Hepatocyte (in vitro differentiated cells): ENCODE measurements around the gene KIAA1671.

Source experiments
- EZH2 ChIP-seq: fragments of 200-600 bp; sonication (generic); IDR thresholded peaks from 2 replicates; pipeline ENCODE4 v1.6.1; 2016; ENCODE audit warnings: antibody characterized with exemption, mild to moderate bottlenecking, borderline replicate concordance
- EZH2phosphoT487 ChIP-seq: fragments of 200-600 bp; sonication (generic); IDR thresholded peaks from one replicate; pipeline ENCODE4 v1.6.1; 2018; ENCODE audit warnings: antibody characterized with exemption, mild to moderate bottlenecking, low read depth, moderate library complexity; ENCODE audit not compliant: unreplicated experiment, severe bottlenecking
- TF ChIP-seq, protein P1 (sequence below): fragments of 200-600 bp; sonication (generic); IDR thresholded peaks from 2 replicates; pipeline ENCODE4 v1.5.1; 2016; ENCODE audit warnings: antibody characterized with exemption, mild to moderate bottlenecking; ENCODE audit not compliant: poor library complexity

- TF ChIP-seq, protein P1, sequence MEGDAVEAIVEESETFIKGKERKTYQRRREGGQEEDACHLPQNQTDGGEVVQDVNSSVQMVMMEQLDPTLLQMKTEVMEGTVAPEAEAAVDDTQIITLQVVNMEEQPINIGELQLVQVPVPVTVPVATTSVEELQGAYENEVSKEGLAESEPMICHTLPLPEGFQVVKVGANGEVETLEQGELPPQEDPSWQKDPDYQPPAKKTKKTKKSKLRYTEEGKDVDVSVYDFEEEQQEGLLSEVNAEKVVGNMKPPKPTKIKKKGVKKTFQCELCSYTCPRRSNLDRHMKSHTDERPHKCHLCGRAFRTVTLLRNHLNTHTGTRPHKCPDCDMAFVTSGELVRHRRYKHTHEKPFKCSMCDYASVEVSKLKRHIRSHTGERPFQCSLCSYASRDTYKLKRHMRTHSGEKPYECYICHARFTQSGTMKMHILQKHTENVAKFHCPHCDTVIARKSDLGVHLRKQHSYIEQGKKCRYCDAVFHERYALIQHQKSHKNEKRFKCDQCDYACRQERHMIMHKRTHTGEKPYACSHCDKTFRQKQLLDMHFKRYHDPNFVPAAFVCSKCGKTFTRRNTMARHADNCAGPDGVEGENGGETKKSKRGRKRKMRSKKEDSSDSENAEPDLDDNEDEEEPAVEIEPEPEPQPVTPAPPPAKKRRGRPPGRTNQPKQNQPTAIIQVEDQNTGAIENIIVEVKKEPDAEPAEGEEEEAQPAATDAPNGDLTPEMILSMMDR = no peak
- TF ChIP-seq EZH2 = no peak
- no peak for TF ChIP-seq EZH2phosphoT487
Observed at GRCh38 chr22:24944217-24944937, 8.1 kb upstream of the KIAA1671 start.
